ENCODE data around the gene NISCH. TPM values are rescaled to one million over a fixed set of nuclear protein-coding genes. Genes with fewer than 3 reads are reported as not detected.

The NISCH gene
- total and polyA plus RNA-seq, 2 experiments from 2014 or later: 18.4 to 76.4 TPM

DNA sequence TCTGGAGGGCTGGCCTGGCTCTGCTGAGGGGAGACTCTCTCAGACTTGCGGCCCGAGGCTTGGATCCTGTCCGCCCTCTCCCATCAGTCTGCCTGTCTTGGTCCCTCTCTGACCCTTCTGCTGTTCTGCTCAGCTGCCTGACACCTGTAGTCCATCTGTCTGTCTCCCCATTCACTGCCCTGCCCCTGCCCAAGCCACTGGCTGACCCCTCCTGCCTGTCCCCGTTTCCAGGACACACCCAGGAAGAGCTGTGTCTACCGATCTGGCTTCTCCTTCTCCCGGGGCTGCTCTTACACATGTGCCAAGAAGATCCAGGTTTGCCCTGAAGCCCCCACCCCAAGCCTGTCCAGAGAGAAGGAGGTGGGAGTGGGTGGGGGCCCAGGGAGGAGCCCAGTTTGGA is 59.8 kb downstream of the NISCH start:
- Mint-ChIP-seq H3K4me1 (peaks cover 5% of the 10 kb centered on the region; the same call in 2 of the 3 replicates), H3K9me3 (no peaks in the 10 kb centered on the region; the same call in 2 of the 3 replicates), H3K4me3 (no peak overlapping the region), H3K27ac (no peak overlapping the region), H3K36me3 (ENCODE audit: low read depth) (no peaks in the 10 kb centered on the region), H3K27me3 (ENCODE audit: insufficient read depth, low read depth, poor library complexity) (peaks cover 21% of the 10 kb centered on the region)
- TF ChIP-seq, protein P1, sequence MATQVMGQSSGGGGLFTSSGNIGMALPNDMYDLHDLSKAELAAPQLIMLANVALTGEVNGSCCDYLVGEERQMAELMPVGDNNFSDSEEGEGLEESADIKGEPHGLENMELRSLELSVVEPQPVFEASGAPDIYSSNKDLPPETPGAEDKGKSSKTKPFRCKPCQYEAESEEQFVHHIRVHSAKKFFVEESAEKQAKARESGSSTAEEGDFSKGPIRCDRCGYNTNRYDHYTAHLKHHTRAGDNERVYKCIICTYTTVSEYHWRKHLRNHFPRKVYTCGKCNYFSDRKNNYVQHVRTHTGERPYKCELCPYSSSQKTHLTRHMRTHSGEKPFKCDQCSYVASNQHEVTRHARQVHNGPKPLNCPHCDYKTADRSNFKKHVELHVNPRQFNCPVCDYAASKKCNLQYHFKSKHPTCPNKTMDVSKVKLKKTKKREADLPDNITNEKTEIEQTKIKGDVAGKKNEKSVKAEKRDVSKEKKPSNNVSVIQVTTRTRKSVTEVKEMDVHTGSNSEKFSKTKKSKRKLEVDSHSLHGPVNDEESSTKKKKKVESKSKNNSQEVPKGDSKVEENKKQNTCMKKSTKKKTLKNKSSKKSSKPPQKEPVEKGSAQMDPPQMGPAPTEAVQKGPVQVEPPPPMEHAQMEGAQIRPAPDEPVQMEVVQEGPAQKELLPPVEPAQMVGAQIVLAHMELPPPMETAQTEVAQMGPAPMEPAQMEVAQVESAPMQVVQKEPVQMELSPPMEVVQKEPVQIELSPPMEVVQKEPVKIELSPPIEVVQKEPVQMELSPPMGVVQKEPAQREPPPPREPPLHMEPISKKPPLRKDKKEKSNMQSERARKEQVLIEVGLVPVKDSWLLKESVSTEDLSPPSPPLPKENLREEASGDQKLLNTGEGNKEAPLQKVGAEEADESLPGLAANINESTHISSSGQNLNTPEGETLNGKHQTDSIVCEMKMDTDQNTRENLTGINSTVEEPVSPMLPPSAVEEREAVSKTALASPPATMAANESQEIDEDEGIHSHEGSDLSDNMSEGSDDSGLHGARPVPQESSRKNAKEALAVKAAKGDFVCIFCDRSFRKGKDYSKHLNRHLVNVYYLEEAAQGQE (IDR thresholded peaks at IDR 0.05; ENCODE audit: unreplicated experiment): no peak
- TF ChIP-seq ZNF114 (CRISPR knock-in tag; IDR thresholded peaks at IDR 0.05): no peak
- Histone ChIP-seq H3K4me3 (no peak overlapping the region), H3K79me2 (replicated peaks; ENCODE audit: insufficient read depth) (no peaks in the 10 kb centered on the region), H3K27me3 (ENCODE audit: insufficient read depth) (no peaks in the 10 kb centered on the region), H2AFZ (no peak overlapping the region), H3K4me1 (ENCODE audit: insufficient read depth) (no peaks in the 10 kb centered on the region), H3K36me3 (ENCODE audit: insufficient read depth) (no peaks in the 10 kb centered on the region), H3K27ac (ENCODE audit: low read depth) (no peak overlapping the region), H3K4me2 (no peak overlapping the region), H4K20me1 (replicated peaks; ENCODE audit: insufficient read depth) (no peaks in the 10 kb centered on the region), H3K9me2 (ENCODE audit: insufficient read depth) (no peaks in the 10 kb centered on the region), H3F3A (replicated peaks; ENCODE audit: low read depth) (0 out of 2 replicates have a peak, but pooled peaks cover 2% of the 10 kb centered on the region)
- ATAC-seq (no peak), DNase-seq (ENCODE audit: low spot score) (no peak)

DNA sequence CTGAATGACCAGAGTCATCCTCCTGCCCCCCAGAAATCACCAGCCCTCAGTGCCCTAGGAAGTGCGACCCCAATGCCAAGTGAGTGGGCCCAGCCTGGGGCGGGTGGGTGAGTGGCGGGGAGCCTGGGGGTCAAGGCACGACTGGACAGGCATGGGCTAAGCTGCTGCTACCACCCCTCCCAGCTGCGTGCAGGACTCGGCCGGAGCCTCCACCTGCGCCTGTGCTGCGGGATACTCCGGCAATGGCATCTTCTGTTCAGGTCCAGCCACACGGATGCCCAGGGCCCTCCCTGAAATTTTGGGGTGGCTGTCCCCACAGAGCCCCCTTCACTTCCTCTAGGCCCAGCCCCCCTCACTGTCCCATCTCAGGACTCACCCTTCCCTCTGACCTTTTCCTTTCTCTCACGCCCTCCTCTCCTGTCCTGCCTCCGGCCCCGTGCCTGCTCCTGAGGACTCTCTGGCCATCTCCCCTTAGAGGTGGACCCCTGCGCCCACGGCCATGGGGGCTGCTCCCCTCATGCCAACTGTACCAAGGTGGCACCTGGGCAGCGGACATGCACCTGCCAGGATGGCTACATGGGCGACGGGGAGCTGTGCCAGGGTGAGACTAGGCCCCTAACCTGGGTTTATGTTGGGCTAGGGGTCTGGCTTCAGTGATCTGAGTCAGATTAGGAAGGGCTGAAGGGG is 61.2 kb downstream of the NISCH start:
- H3K4me3 ChIP-seq: no peak overlapping the region
- ATAC-seq: no peak

More for the DNA sequence above, 61.2 kb downstream of the NISCH start:
- TF ChIP-seq POLR2AphosphoS5 (IDR thresholded peaks at IDR 0.05; ENCODE audit: low read depth) (no peak), ZNF114 (CRISPR knock-in tag; IDR thresholded peaks at IDR 0.05) (no peak), JUNB (IDR thresholded peaks at IDR 0.05; ENCODE audit: unreplicated experiment) (no peak), NANOG (IDR thresholded peaks at IDR 0.05; ENCODE audit: borderline replicate concordance) (no peak)
- TF ChIP-seq, protein P2, sequence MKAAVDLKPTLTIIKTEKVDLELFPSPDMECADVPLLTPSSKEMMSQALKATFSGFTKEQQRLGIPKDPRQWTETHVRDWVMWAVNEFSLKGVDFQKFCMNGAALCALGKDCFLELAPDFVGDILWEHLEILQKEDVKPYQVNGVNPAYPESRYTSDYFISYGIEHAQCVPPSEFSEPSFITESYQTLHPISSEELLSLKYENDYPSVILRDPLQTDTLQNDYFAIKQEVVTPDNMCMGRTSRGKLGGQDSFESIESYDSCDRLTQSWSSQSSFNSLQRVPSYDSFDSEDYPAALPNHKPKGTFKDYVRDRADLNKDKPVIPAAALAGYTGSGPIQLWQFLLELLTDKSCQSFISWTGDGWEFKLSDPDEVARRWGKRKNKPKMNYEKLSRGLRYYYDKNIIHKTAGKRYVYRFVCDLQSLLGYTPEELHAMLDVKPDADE (IDR thresholded peaks at IDR 0.05): no peak
- H3F3A ChIP-seq (replicated peaks; ENCODE audit: low read depth): 0 out of 2 replicates have a peak, but pooled peaks cover 2% of the 10 kb centered on the region
- peaks cover 5% of the 10 kb centered on the region; the same call in 2 of the 3 replicates for H3K4me1 Mint-ChIP-seq
- H3K4me3 Mint-ChIP-seq: no peak overlapping the region
- H4K20me1 ChIP-seq (replicated peaks; ENCODE audit: insufficient read depth): no peaks in the 10 kb centered on the region
- H3K9me2 ChIP-seq (ENCODE audit: insufficient read depth): no peaks in the 10 kb centered on the region
- H3K36me3 Mint-ChIP-seq (ENCODE audit: low read depth): no peaks in the 10 kb centered on the region
- H3K79me2 ChIP-seq (replicated peaks; ENCODE audit: insufficient read depth): no peaks in the 10 kb centered on the region
- H3K27me3 ChIP-seq (ENCODE audit: insufficient read depth): no peaks in the 10 kb centered on the region
- no peaks in the 10 kb centered on the region for H3K4me1 ChIP-seq (ENCODE audit: insufficient read depth)
- no peak overlapping the region for H3K4me2 ChIP-seq
- no peaks in the 10 kb centered on the region for H3K9me3 Mint-ChIP-seq
- H3K36me3 ChIP-seq (ENCODE audit: insufficient read depth): no peaks in the 10 kb centered on the region
- no peak overlapping the region for H3K27ac Mint-ChIP-seq
- no peak for DNase-seq (ENCODE audit: low spot score)
- no peak overlapping the region for H2AFZ ChIP-seq
- H3K27ac ChIP-seq (ENCODE audit: low read depth): no peak overlapping the region
- H3K27me3 Mint-ChIP-seq (ENCODE audit: insufficient read depth, low read depth, poor library complexity): peaks cover 18% of the 10 kb centered on the region

Data from GM23338 (cell line).